ENCODE results near the gene GPR153. TPM values are rescaled to one million over a fixed set of nuclear protein-coding genes. Genes with fewer than 3 reads are reported as not detected.

Gene GPR153
- total RNA-seq, 3 donors from 2014 or later (not counting 1 experiment from before 2014, with no cell fraction given): 8.5 to 9.7 (median 8.7) TPM

DNA sequence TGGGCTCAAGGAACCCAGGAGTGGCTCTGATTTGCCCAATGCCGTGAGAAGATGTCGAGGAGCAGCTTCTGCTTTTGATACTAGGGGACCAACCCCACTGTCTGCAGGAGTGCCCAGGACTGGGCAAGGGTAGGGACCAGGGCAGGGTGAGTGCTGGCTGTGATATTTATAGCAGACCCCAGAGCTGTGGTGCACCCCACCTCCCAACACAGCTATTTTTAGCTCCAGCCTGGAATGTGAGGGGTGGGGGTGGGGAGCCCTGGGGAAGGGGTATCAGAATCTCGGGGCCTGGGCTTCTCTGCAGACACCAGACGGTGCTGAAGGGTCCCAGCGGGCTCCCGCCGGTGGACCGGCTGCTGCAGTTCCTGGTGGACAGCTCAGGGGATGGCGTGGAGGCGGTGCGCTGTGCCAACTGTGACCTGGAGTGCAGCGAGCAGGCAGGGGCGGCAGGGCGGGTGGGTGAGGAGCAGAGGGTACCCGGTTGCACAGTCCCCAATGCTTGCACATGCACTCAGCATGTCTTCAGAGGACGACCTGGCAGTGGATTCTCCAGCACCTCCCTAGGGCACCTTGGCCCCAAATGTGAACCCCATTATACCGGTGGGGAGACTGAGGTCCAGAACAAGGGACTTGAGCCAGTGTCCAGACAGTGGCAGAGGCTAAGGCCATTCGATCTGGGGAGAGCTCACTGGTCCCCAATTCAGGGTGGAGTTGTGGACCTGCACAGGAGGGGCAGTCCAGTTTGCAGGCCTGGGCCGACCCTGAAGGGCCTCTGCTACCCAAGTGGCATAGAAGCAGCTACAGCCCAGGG is 53.6 kb downstream of the GPR153 start:
- H3K4me3 Mint-ChIP-seq: no peak overlapping the region
- Histone ChIP-seq H3K27ac (ENCODE audit: low read length) (no peak overlapping the region), H3K27me3 (ENCODE audit: control insufficient read depth, insufficient read depth, low read length) (peaks cover 20% of the 10 kb centered on the region), H3K9me3 (ENCODE audit: control insufficient read depth, insufficient read depth, low read length) (no peaks in the 10 kb centered on the region), H3K36me3 (ENCODE audit: control insufficient read depth, insufficient read depth, low read length) (no peaks in the 10 kb centered on the region), H3K4me3 (ENCODE audit: low read length) (no peak overlapping the region), H3K4me1 (ENCODE audit: control insufficient read depth, insufficient read depth, low read length) (peaks cover 35% of the 10 kb centered on the region)
- DNase-seq: no peak
- intact Hi-C loops (cut with micrococcal nuclease): no loop called here
- H3K9me3 Mint-ChIP-seq: no peaks in the 10 kb centered on the region
- no peak for ATAC-seq
- H3K36me3 Mint-ChIP-seq: no peaks in the 10 kb centered on the region
- WGBS (ENCODE audit: insufficient coverage): 67% methylated on average over 19 of the region's 19 CpGs
- TF ChIP-seq, protein P1, sequence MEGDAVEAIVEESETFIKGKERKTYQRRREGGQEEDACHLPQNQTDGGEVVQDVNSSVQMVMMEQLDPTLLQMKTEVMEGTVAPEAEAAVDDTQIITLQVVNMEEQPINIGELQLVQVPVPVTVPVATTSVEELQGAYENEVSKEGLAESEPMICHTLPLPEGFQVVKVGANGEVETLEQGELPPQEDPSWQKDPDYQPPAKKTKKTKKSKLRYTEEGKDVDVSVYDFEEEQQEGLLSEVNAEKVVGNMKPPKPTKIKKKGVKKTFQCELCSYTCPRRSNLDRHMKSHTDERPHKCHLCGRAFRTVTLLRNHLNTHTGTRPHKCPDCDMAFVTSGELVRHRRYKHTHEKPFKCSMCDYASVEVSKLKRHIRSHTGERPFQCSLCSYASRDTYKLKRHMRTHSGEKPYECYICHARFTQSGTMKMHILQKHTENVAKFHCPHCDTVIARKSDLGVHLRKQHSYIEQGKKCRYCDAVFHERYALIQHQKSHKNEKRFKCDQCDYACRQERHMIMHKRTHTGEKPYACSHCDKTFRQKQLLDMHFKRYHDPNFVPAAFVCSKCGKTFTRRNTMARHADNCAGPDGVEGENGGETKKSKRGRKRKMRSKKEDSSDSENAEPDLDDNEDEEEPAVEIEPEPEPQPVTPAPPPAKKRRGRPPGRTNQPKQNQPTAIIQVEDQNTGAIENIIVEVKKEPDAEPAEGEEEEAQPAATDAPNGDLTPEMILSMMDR (IDR thresholded peaks at IDR 0.05): no peak
- H3K27me3 Mint-ChIP-seq (ENCODE audit: low read depth in 2 of 2): peaks cover 0 to 21% of the 10 kb centered on the region in 2 donors
- no peaks in the 10 kb centered on the region for H3K4me1 Mint-ChIP-seq
- no peak overlapping the region for H3K27ac Mint-ChIP-seq

DNA sequence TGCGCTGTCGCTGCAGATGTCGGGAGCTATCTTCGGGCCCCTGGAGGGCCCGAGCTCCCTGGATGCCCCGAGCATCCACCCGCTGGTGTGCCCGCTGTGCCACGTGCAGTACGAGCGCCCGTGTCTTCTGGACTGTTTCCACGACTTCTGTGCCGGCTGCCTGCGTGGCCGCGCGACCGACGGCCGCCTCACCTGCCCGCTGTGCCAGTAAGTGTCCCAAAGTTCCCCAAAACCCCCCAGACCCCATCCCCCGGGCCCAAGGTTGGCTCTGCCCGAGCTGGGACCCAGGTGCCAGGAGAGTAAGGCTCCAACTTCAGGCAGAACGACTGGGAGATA is 54.4 kb downstream of the GPR153 start:
- Histone ChIP-seq H3K27ac (ENCODE audit: low read length) (no peak overlapping the region), H3K27me3 (ENCODE audit: control insufficient read depth, insufficient read depth, low read length) (peaks cover 20% of the 10 kb centered on the region), H3K4me3 (ENCODE audit: low read length) (peak overlapping the region; percentile 49), H3K9me3 (ENCODE audit: control insufficient read depth, insufficient read depth, low read length) (no peaks in the 10 kb centered on the region), H3K4me1 (ENCODE audit: control insufficient read depth, insufficient read depth, low read length) (peaks cover 35% of the 10 kb centered on the region), H3K36me3 (ENCODE audit: control insufficient read depth, insufficient read depth, low read length) (no peaks in the 10 kb centered on the region)
- H3K27me3 Mint-ChIP-seq (ENCODE audit: low read depth in 2 of 2): peaks cover 0 to 21% of the 10 kb centered on the region in 2 donors
- H3K27ac Mint-ChIP-seq: no peak overlapping the region
- H3K4me3 Mint-ChIP-seq: peak overlapping the region; percentile 47
- no peaks in the 10 kb centered on the region for H3K36me3 Mint-ChIP-seq
- intact Hi-C loops (cut with micrococcal nuclease): no loop called here
- ATAC-seq (no peak), DNase-seq (no peak)
- no peaks in the 10 kb centered on the region for H3K4me1 Mint-ChIP-seq
- H3K9me3 Mint-ChIP-seq: no peaks in the 10 kb centered on the region
- TF ChIP-seq, protein P1 (IDR thresholded peaks at IDR 0.05): no peak
- 9% methylated on average over 25 of the region's 25 CpGs for WGBS (ENCODE audit: insufficient coverage)

- under 1% methylated on average over 66 of the region's 66 CpGs for WGBS (ENCODE audit: insufficient coverage)
- TF ChIP-seq, protein P1 (IDR thresholded peaks at IDR 0.05): no peak
- intact Hi-C loops (cut with micrococcal nuclease): no loop called here
- Histone ChIP-seq H3K9me3 (ENCODE audit: control insufficient read depth, insufficient read depth, low read length) (no peaks in the 10 kb centered on the region), H3K27me3 (ENCODE audit: control insufficient read depth, insufficient read depth, low read length) (peaks cover 20% of the 10 kb centered on the region), H3K36me3 (ENCODE audit: control insufficient read depth, insufficient read depth, low read length) (no peaks in the 10 kb centered on the region), H3K27ac (ENCODE audit: low read length) (no peak within 1 kb of the TSS), H3K4me1 (ENCODE audit: control insufficient read depth, insufficient read depth, low read length) (peaks cover 35% of the 10 kb centered on the region), H3K4me3 (ENCODE audit: low read length) (peak within 1 kb of the TSS; percentile 49)
- peaks cover under 1 to 4% of the 10 kb centered on the region in 2 donors for H3K4me1 Mint-ChIP-seq
- H3K36me3 Mint-ChIP-seq: no peaks in the 10 kb centered on the region
- peak; percentile 60 to 73 (median 68) for ATAC-seq
- H3K27me3 Mint-ChIP-seq (ENCODE audit: low read depth in 2 of 2): peaks cover 0 to 21% of the 10 kb centered on the region in 2 donors
- peak; percentile 26 to 78 for DNase-seq
- H3K9me3 Mint-ChIP-seq: no peaks in the 10 kb centered on the region
- H3K4me3 Mint-ChIP-seq: peak within 1 kb of the TSS; percentile 47
- no peak within 1 kb of the TSS for H3K27ac Mint-ChIP-seq
Measured at GRCh38 chr1:6205849-6206519, 54.9 kb downstream of the GPR153 start, which contains the start of gene RNF207. TSS of gene RNF207 (plus strand) at chr1:6206119. CDS start at chr1:6206536, 417 bp downstream.
